Measurements from ENCODE around the gene IGFL4.

The IGFL4 gene

GRCh38 chr19:46009530-46010510, 31.0 kb downstream of the IGFL4 start:
- no peaks in the 10 kb centered on the region for H3K9me3 Mint-ChIP-seq
- H3K4me3 Mint-ChIP-seq = no peak overlapping the region
- DNase-seq = peak; percentile 58 to 61 (median 60)
- H3K36me3 Mint-ChIP-seq (ENCODE audit: insufficient read depth) = peaks cover 13% of the 10 kb centered on the region
- peaks cover 4 to 6% of the 10 kb centered on the region in 2 donors for H3K27me3 Mint-ChIP-seq
- ATAC-seq (replicated peaks) = peak; percentile 67
- no peak overlapping the region for H3K27ac Mint-ChIP-seq
- peaks cover 7 to 8% of the 10 kb centered on the region in 2 donors for H3K4me1 Mint-ChIP-seq (ENCODE audit: low read depth in 2 of 2)

GRCh38 chr19:46006411-46006810, 34.4 kb downstream of the IGFL4 start:
- Mint-ChIP-seq H3K9me3 (no peaks in the 10 kb centered on the region), H3K4me3 (no peak overlapping the region), H3K27me3 (no peaks in the 10 kb centered on the region), H3K27ac (no peak overlapping the region), H3K36me3 (ENCODE audit: insufficient read depth) (peaks cover 24% of the 10 kb centered on the region), H3K4me1 (ENCODE audit: low read depth in 2 of 2) (peaks cover 4 to 5% of the 10 kb centered on the region in 2 donors)
- DNase-seq (no peak), ATAC-seq (replicated peaks) (no peak)

- Mint-ChIP-seq H3K9me3 (no peaks in the 10 kb centered on the region), H3K4me3 (peak overlapping the region in 1 of 2 donors; percentile 27), H3K27ac (no peak overlapping the region), H3K4me1 (ENCODE audit: low read depth in 2 of 2) (peaks cover 23 to 30% of the 10 kb centered on the region in 2 donors), H3K36me3 (ENCODE audit: insufficient read depth) (peaks cover 26% of the 10 kb centered on the region), H3K27me3 (peaks cover 11% of the 10 kb centered on the region in 2 donors)
- ATAC-seq (replicated peaks) (no peak), DNase-seq (no peak)
Observed at GRCh38 chr19:46002678-46003275, 38.0 kb downstream of the IGFL4 start.

- Mint-ChIP-seq H3K9me3 (no peaks in the 10 kb centered on the region), H3K4me3 (peak overlapping the region; percentile 74 to 79), H3K27me3 (peaks cover 11% of the 10 kb centered on the region in 2 donors), H3K4me1 (ENCODE audit: low read depth in 2 of 2) (peaks cover 30 to 34% of the 10 kb centered on the region in 2 donors), H3K27ac (peak overlapping the region; percentile 8 to 74), H3K36me3 (ENCODE audit: insufficient read depth) (peaks cover 19% of the 10 kb centered on the region)
- DNase-seq = peak; percentile 35 to 50 (median 47)
- peak; percentile 95 for ATAC-seq (replicated peaks)
Observed at GRCh38 chr19:46000491-46001246, 40.1 kb downstream of the IGFL4 start.

- DNase-seq (no peak), ATAC-seq (replicated peaks) (no peak)
- Mint-ChIP-seq H3K27me3 (peaks cover 11% of the 10 kb centered on the region in 2 donors), H3K27ac (peak overlapping the region in 1 of 2 donors; percentile 8), H3K36me3 (ENCODE audit: insufficient read depth) (peaks cover 19% of the 10 kb centered on the region), H3K4me3 (peak overlapping the region; percentile 74 to 79), H3K4me1 (ENCODE audit: low read depth in 2 of 2) (peaks cover 30 to 34% of the 10 kb centered on the region in 2 donors), H3K9me3 (no peaks in the 10 kb centered on the region)
Observed at GRCh38 chr19:45999653-46000121, 41.1 kb downstream of the IGFL4 start.

- H3K9me3 Mint-ChIP-seq = no peaks in the 10 kb centered on the region
- H3K4me3 Mint-ChIP-seq = no peak overlapping the region
- H3K36me3 Mint-ChIP-seq (ENCODE audit: insufficient read depth) = peaks cover 12% of the 10 kb centered on the region
- peaks cover 30 to 34% of the 10 kb centered on the region in 2 donors for H3K4me1 Mint-ChIP-seq (ENCODE audit: low read depth in 2 of 2)
- ATAC-seq (replicated peaks) (no peak), DNase-seq (no peak)
- peaks cover 11% of the 10 kb centered on the region in 2 donors for H3K27me3 Mint-ChIP-seq
- H3K27ac Mint-ChIP-seq = no peak overlapping the region
Observed at GRCh38 chr19:45998834-45999233, 42.0 kb downstream of the IGFL4 start.

GRCh38 chr19:45996933-45997332, 43.9 kb downstream of the IGFL4 start:
- Mint-ChIP-seq H3K4me3 (no peak overlapping the region), H3K27me3 (peaks cover 11% of the 10 kb centered on the region in 2 donors), H3K4me1 (ENCODE audit: low read depth in 2 of 2) (peaks cover 30 to 34% of the 10 kb centered on the region in 2 donors), H3K9me3 (no peaks in the 10 kb centered on the region), H3K36me3 (ENCODE audit: insufficient read depth) (peaks cover 8% of the 10 kb centered on the region), H3K27ac (no peak overlapping the region)
- DNase-seq (no peak), ATAC-seq (replicated peaks) (no peak)

GRCh38 chr19:45995715-45996385, 45.0 kb downstream of the IGFL4 start:
- DNase-seq (no peak), ATAC-seq (replicated peaks) (no peak)
- Mint-ChIP-seq H3K36me3 (ENCODE audit: insufficient read depth) (peaks cover 8% of the 10 kb centered on the region), H3K4me3 (no peak overlapping the region), H3K9me3 (no peaks in the 10 kb centered on the region), H3K27me3 (peaks cover 11 to 12% of the 10 kb centered on the region in 2 donors), H3K4me1 (ENCODE audit: low read depth in 2 of 2) (peaks cover 24 to 33% of the 10 kb centered on the region in 2 donors), H3K27ac (no peak overlapping the region)

GRCh38 chr19:45994998-45995714, 45.6 kb downstream of the IGFL4 start, which contains the start of gene CCDC61:
CCDC61 (plus strand) TSS chr19:45995467; CDS start chr19:46003019, 7,552 bp downstream.
- Mint-ChIP-seq H3K27ac (no peak within 1 kb of the TSS), H3K4me3 (no peak within 1 kb of the TSS), H3K27me3 (peaks cover 14 to 15% of the 10 kb centered on the region in 2 donors), H3K4me1 (ENCODE audit: low read depth in 2 of 2) (peaks cover 17 to 26% of the 10 kb centered on the region in 2 donors), H3K9me3 (no peaks in the 10 kb centered on the region), H3K36me3 (ENCODE audit: insufficient read depth) (peaks cover 1% of the 10 kb centered on the region)
- peak; percentile 93 for ATAC-seq (replicated peaks)
- DNase-seq = peak; percentile 96 to 99 (median 96)

- Mint-ChIP-seq H3K36me3 (ENCODE audit: insufficient read depth) (no peaks in the 10 kb centered on the region), H3K4me1 (ENCODE audit: low read depth in 2 of 2) (peaks cover 11 to 22% of the 10 kb centered on the region in 2 donors), H3K27me3 (peaks cover 14% of the 10 kb centered on the region in 2 donors), H3K4me3 (no peak overlapping the region), H3K27ac (no peak overlapping the region), H3K9me3 (no peaks in the 10 kb centered on the region)
- ATAC-seq (replicated peaks) = peak; percentile 5
- no peak for DNase-seq
Observed at GRCh38 chr19:45994456-45994997, 46.3 kb downstream of the IGFL4 start.

GRCh38 chr19:45990113-45990728, 50.6 kb downstream of the IGFL4 start:
- no peak overlapping the region for H3K4me3 Mint-ChIP-seq
- no peak for ATAC-seq (replicated peaks)

More at GRCh38 chr19:45990113-45990728, 50.6 kb downstream of the IGFL4 start:
- Mint-ChIP-seq H3K9me3 (no peaks in the 10 kb centered on the region), H3K27ac (no peak overlapping the region), H3K27me3 (peaks cover 30 to 32% of the 10 kb centered on the region in 2 donors), H3K36me3 (ENCODE audit: insufficient read depth) (peaks cover 3% of the 10 kb centered on the region), H3K4me1 (ENCODE audit: low read depth in 2 of 2) (peaks cover 0 to 2% of the 10 kb centered on the region in 2 donors)
- DNase-seq = no peak
